Measurements from ENCODE around the gene ROPN1L. TPM values are rescaled to one million over a fixed set of nuclear protein-coding genes. Genes with fewer than 3 reads are reported as not detected.

The ROPN1L gene
- total RNA-seq, 1 donor from 2014 or later, result not detected

GRCh38 chr5:10470669-10471068, 29.0 kb downstream of the ROPN1L start:
- Mint-ChIP-seq H3K27ac (no peak overlapping the region), H3K4me1 (peaks cover 28% of the 10 kb centered on the region), H3K36me3 (peaks cover 3% of the 10 kb centered on the region), H3K9me3 (peaks cover 9% of the 10 kb centered on the region), H3K4me3 (no peak overlapping the region), H3K27me3 (ENCODE audit: insufficient read depth, low read depth) (peaks cover 3% of the 10 kb centered on the region)
- Histone ChIP-seq H3F3A (ENCODE audit: low read depth) (no peaks in the 10 kb centered on the region), H3K4me1 (no peaks in the 10 kb centered on the region), H3K36me3 (no peaks in the 10 kb centered on the region), H3K4me3 (no peak overlapping the region), H3K4me2 (no peak overlapping the region), H3K9ac (no peak overlapping the region), H3K9me3 (ENCODE audit: low read depth) (no peaks in the 10 kb centered on the region), H4K20me1 (ENCODE audit: low read depth) (no peaks in the 10 kb centered on the region), H3K79me2 (ENCODE audit: low read depth) (no peaks in the 10 kb centered on the region), H2AFZ (replicated peaks) (no peak overlapping the region), H3K27ac (no peak overlapping the region), H3K27me3 (no peaks in the 10 kb centered on the region)
- TF ChIP-seq EZH2phosphoT487 (IDR thresholded peaks at IDR 0.05) (no peak), CTCF (IDR thresholded peaks at IDR 0.05) (no peak), EZH2 (IDR thresholded peaks at IDR 0.05) (no peak)
- DNase-seq (ENCODE audit: low spot score), result no peak

- H3K27me3 Mint-ChIP-seq (ENCODE audit: insufficient read depth, low read depth), result peaks cover 3% of the 10 kb centered on the region
- Histone ChIP-seq H4K20me1 (ENCODE audit: low read depth) (no peaks in the 10 kb centered on the region), H3F3A (ENCODE audit: low read depth) (no peaks in the 10 kb centered on the region), H3K4me3 (no peak overlapping the region), H3K27ac (no peak overlapping the region), H3K9me3 (ENCODE audit: low read depth) (no peaks in the 10 kb centered on the region), H3K4me1 (no peaks in the 10 kb centered on the region), H2AFZ (replicated peaks) (no peak overlapping the region), H3K4me2 (no peak overlapping the region), H3K79me2 (ENCODE audit: low read depth) (no peaks in the 10 kb centered on the region), H3K36me3 (no peaks in the 10 kb centered on the region), H3K9ac (no peak overlapping the region), H3K27me3 (no peaks in the 10 kb centered on the region)
- TF ChIP-seq CTCF (IDR thresholded peaks at IDR 0.05), result no peak
- TF ChIP-seq EZH2 (IDR thresholded peaks at IDR 0.05), result no peak
- no peak for TF ChIP-seq EZH2phosphoT487 (IDR thresholded peaks at IDR 0.05)
- H3K4me3 Mint-ChIP-seq, result no peak overlapping the region
- no peak for DNase-seq (ENCODE audit: low spot score)
- H3K9me3 Mint-ChIP-seq, result peaks cover 11% of the 10 kb centered on the region
- H3K27ac Mint-ChIP-seq, result no peak overlapping the region
- H3K4me1 Mint-ChIP-seq, result peaks cover 19% of the 10 kb centered on the region
- H3K36me3 Mint-ChIP-seq, result peaks cover 3% of the 10 kb centered on the region
Observed at GRCh38 chr5:10471677-10472076, 30.0 kb downstream of the ROPN1L start.

- Histone ChIP-seq H3K4me2 (no peak overlapping the region), H3K79me2 (ENCODE audit: low read depth) (no peaks in the 10 kb centered on the region), H3K4me1 (no peaks in the 10 kb centered on the region), H2AFZ (replicated peaks) (no peak overlapping the region), H3K9me3 (ENCODE audit: low read depth) (no peaks in the 10 kb centered on the region), H3K9ac (no peak overlapping the region), H3K27me3 (no peaks in the 10 kb centered on the region), H3K36me3 (no peaks in the 10 kb centered on the region), H3F3A (ENCODE audit: low read depth) (no peaks in the 10 kb centered on the region), H3K27ac (no peak overlapping the region), H3K4me3 (no peak overlapping the region), H4K20me1 (ENCODE audit: low read depth) (no peaks in the 10 kb centered on the region)
- Mint-ChIP-seq H3K27me3 (ENCODE audit: insufficient read depth, low read depth) (peaks cover 6% of the 10 kb centered on the region), H3K4me3 (no peak overlapping the region), H3K27ac (no peak overlapping the region), H3K36me3 (no peaks in the 10 kb centered on the region), H3K9me3 (peaks cover 13% of the 10 kb centered on the region), H3K4me1 (no peaks in the 10 kb centered on the region)
- DNase-seq (ENCODE audit: low spot score), result no peak
- TF ChIP-seq CTCF (IDR thresholded peaks at IDR 0.05), result no peak
- no peak for TF ChIP-seq EZH2phosphoT487 (IDR thresholded peaks at IDR 0.05)
- TF ChIP-seq EZH2 (IDR thresholded peaks at IDR 0.05), result no peak
Observed at GRCh38 chr5:10474521-10475075, 32.9 kb downstream of the ROPN1L start.

All from neural progenitor cell (in vitro differentiated cells).